Endothelial cell of umbilical vein (primary cell): ENCODE results near the gene GIT2. TPM values are rescaled to one million over a fixed set of nuclear protein-coding genes. Genes with fewer than 3 reads are reported as not detected.

Experiments
- BruUV-seq: library from RNA; stranded (reverse); fragments of 400-500 nt; replicated peaks from 2 replicates; lab custom pipeline; 2021; lab: Mats Ljungman, UMichigan
- CTCF ChIA-PET: fragments of 300-600, 350-600 bp; sonication (Branson Sonifier 250); formaldehyde crosslinking; loops from one replicate; lab custom pipeline; 2021; ENCODE audit warnings: antibody characterized with exemption, inconsistent platforms; lab: Charles Lee
- POLR2A ChIA-PET: fragments of 300-600, 350-600 bp; sonication (Branson Sonifier 250); formaldehyde crosslinking; loops from one replicate; lab custom pipeline; 2021; ENCODE audit warnings: antibody characterized with exemption, inconsistent platforms; lab: Charles Lee
- DNase-seq: peaks from one replicate; pipeline ENCODE4 v3.0.0-alpha.2; 2011; ENCODE audit warnings: low read depth, low spot score
- FAIRE-seq: peaks from 2 replicates; lab custom pipeline; 2011; peaks lifted over from hg19 to GRCh38; lab: Jason Lieb, UNC
- H2AFZ ChIP-seq: 2 replicates; pipeline ENCODE4 v1.6.0; 2012; ENCODE audit warnings: low read depth, low read length, control low read depth, inconsistent platforms
- H3K27ac ChIP-seq: 2 replicates; pipeline ENCODE4 v1.5.1; 2011; ENCODE audit warnings: low read depth, mild to moderate bottlenecking, control low read depth, low read length, moderate library complexity; ENCODE audit not compliant: insufficient read depth
- H3K27me3 ChIP-seq, 2 experiments: 2 replicates each; pipeline versions ENCODE4 v1.6.0 to v1.6.1; 2011; ENCODE audit warnings: low read length in 2 of 2, mixed read lengths in 1 of 2; ENCODE audit not compliant: control insufficient read depth in 2 of 2, insufficient read depth in 2 of 2
- H3K36me3 ChIP-seq, 2 experiments: 2 replicates in 1 of 2; 3 replicates in 1 of 2; pipeline ENCODE4 v1.5.1; 2011; ENCODE audit warnings: low read length in 2 of 2, mild to moderate bottlenecking in 1 of 2, moderate library complexity in 1 of 2; ENCODE audit not compliant: control insufficient read depth in 2 of 2, insufficient read depth in 2 of 2; ENCODE audit errors: extremely low read depth in 1 of 2
- H3K4me1 ChIP-seq: 3 replicates; pipeline ENCODE4 v1.5.1; 2011; ENCODE audit warnings: mild to moderate bottlenecking, low read length; ENCODE audit not compliant: control insufficient read depth, insufficient read depth; ENCODE audit errors: extremely low read depth
- H3K4me2 ChIP-seq: 2 replicates; pipeline ENCODE4 v1.6.1; 2011; ENCODE audit warnings: low read length, control low read depth, mixed read lengths; ENCODE audit not compliant: insufficient read depth
- H3K4me3 ChIP-seq, 3 experiments: fragments of 200-600 bp in 1 of 3; sonication (generic), shearing (Covaris generic) in 1 of 3; replicated peaks in 1 of 3; 2 replicates each; pipeline ENCODE4 v1.5.1; 2011 to 2016; ENCODE audit warnings: control low read depth in 3 of 3, low read length in 3 of 3, mild to moderate bottlenecking in 2 of 3, inconsistent platforms in 1 of 3, low read depth in 1 of 3, moderate library complexity in 1 of 3; ENCODE audit not compliant: insufficient read depth in 1 of 3
- H3K79me2 ChIP-seq: 2 replicates; pipeline ENCODE4 v1.6.0; 2012; ENCODE audit warnings: low read length, inconsistent platforms; ENCODE audit not compliant: control insufficient read depth, insufficient read depth
- H3K9ac ChIP-seq: replicated peaks from 2 replicates; pipeline ENCODE3; 2011; ENCODE audit warnings: low read length, control low read depth; ENCODE audit not compliant: insufficient read depth; ENCODE audit errors: extremely low read depth
- H3K9me1 ChIP-seq: replicated peaks from 3 replicates; pipeline ENCODE4 v1.6.0; 2011; ENCODE audit warnings: mild to moderate bottlenecking, low read length; ENCODE audit not compliant: control insufficient read depth, insufficient read depth; ENCODE audit errors: extremely low read depth
- H3K9me3 ChIP-seq: replicated peaks from 2 replicates; pipeline ENCODE4 v1.5.1; 2012; ENCODE audit warnings: low read length, inconsistent platforms; ENCODE audit not compliant: control insufficient read depth, insufficient read depth
- H4K20me1 ChIP-seq: replicated peaks from 2 replicates; pipeline ENCODE3; 2011; ENCODE audit warnings: mild to moderate bottlenecking, low read length; ENCODE audit not compliant: control insufficient read depth, insufficient read depth; ENCODE audit errors: extremely low read depth
- CTCF ChIP-seq, 2 donors: IDR thresholded peaks; 1 replicate in 1 of 2; 2 replicates in 1 of 2; pipeline ENCODE4 v1.5.1; 2011; ENCODE audit warnings: low read length in 2 of 2, mild to moderate bottlenecking in 2 of 2, moderate library complexity in 2 of 2, control low read depth in 1 of 2, inconsistent platforms in 1 of 2, low read depth in 1 of 2; ENCODE audit not compliant: insufficient read depth in 1 of 2; ENCODE audit errors: extremely low read depth in 1 of 2
- EZH2 ChIP-seq: IDR thresholded peaks from 2 replicates; pipeline ENCODE4 v1.6.1; 2012; ENCODE audit warnings: borderline replicate concordance, low read depth, mild to moderate bottlenecking, moderate library complexity, low read length, inconsistent platforms; ENCODE audit not compliant: severe bottlenecking
- FOS ChIP-seq: IDR thresholded peaks from 2 replicates; pipeline ENCODE4 v1.6.1; 2011; ENCODE audit warnings: mild to moderate bottlenecking, low read length, moderate library complexity, borderline replicate concordance; ENCODE audit not compliant: insufficient read depth
- GATA2 ChIP-seq: IDR thresholded peaks from 2 replicates; pipeline ENCODE4 v1.7.0; 2011; ENCODE audit warnings: low read depth, mild to moderate bottlenecking, moderate library complexity, mixed read lengths, low read length; ENCODE audit not compliant: insufficient read length, insufficient read depth
- JUN ChIP-seq: IDR thresholded peaks from 2 replicates; pipeline ENCODE4 v1.6.1; 2011; ENCODE audit warnings: borderline replicate concordance, low read depth; ENCODE audit not compliant: insufficient read length, insufficient read depth
- MAX ChIP-seq: IDR thresholded peaks from 2 replicates; pipeline ENCODE4 v1.6.1; 2011; ENCODE audit not compliant: insufficient read depth, insufficient read length
- MYC ChIP-seq: IDR thresholded peaks from one replicate; pipeline ENCODE4 v1.6.1; 2011; ENCODE audit warnings: mild to moderate bottlenecking, low read depth, low read length
- POLR2A ChIP-seq: IDR thresholded peaks from 2 replicates; pipeline ENCODE4 v1.6.1; 2012; ENCODE audit warnings: low read depth, mild to moderate bottlenecking, control low read depth, low read length
- POLR2AphosphoS5 ChIP-seq: IDR thresholded peaks from 2 replicates; pipeline ENCODE4 v1.6.1; 2012; ENCODE audit warnings: low read depth, mild to moderate bottlenecking, control low read depth, low read length, moderate library complexity; ENCODE audit not compliant: insufficient read depth
- dilution Hi-C: fragments of 300-500 bp; cut with MboI; formaldehyde crosslinking; loops from one replicate; pipeline ENCODE4 v1.15.0; 2019; ENCODE audit warnings: low sequenced_read_pairs; ENCODE audit not compliant: extremely low pct_ligation_motif_present
- intact Hi-C: fragments of 100-400 bp; cut with micrococcal nuclease; formaldehyde crosslinking; loops from one replicate; pipeline ENCODE4 v1.10.0; 2022
- polyA plus RNA-seq, 4 experiments: library from polyadenylated mRNA; depleted of rRNA in 3 of 4; stranded (reverse) in 3 of 4; unstranded in 1 of 4; fragments of >200 nt; gene quantifications; 2 replicates each; pipeline versions ENCODE4 v1.2.1 to v1.2.3, GENCODE V29; 2011 to 2012; ENCODE audit warnings: missing spikeins in 1 of 4
- total RNA-seq: library from RNA; stranded (reverse); gene quantifications from 2 replicates; pipeline ENCODE4 v1.2.3, GENCODE V29; 2021

Gene GIT2
- total and polyA plus RNA-seq, 2 donors (not counting 3 experiments of a cell fraction or from before 2014, with no cell fraction given): 37.3 to 77.2 TPM

GRCh38 chr12:109946913-109947312, 49.3 kb downstream of the GIT2 start:
- peak overlapping the region; percentile 5 for H3K9ac ChIP-seq
- H4K20me1 ChIP-seq: no peaks in the 10 kb centered on the region
- no peaks in the 10 kb centered on the region for H3K9me1 ChIP-seq
- H3K4me1 ChIP-seq: peaks cover 28% of the 10 kb centered on the region
- H3K79me2 ChIP-seq: no peaks in the 10 kb centered on the region
- no peaks in the 10 kb centered on the region for H3K9me3 ChIP-seq
- H3K4me3 ChIP-seq: no peak overlapping the region
- TF ChIP-seq GATA2: no peak
- no peak for TF ChIP-seq JUN
- TF ChIP-seq MYC: no peak
- TF ChIP-seq MAX: no peak
- no peak for TF ChIP-seq POLR2A
- TF ChIP-seq POLR2AphosphoS5: no peak
- TF ChIP-seq CTCF (IDR thresholded peaks at IDR 0.05; ENCODE audit: extremely low read depth in 1 of 2, insufficient read depth in 1 of 2, low read depth in 1 of 2, low read length in 2 of 2): no peak
- no peak for TF ChIP-seq FOS
- no peak for TF ChIP-seq EZH2
- POLR2A ChIA-PET: no interaction called here
- FAIRE-seq (peak; percentile 12), DNase-seq (no peak)
- H2AFZ ChIP-seq: no peak overlapping the region
- dilution Hi-C loops: no loop called here
- no peak overlapping the region for H3K4me2 ChIP-seq
- H3K36me3 ChIP-seq: peaks cover 18 to 22% of the 10 kb centered on the region in 2 experiments
- intact Hi-C loops: loop anchor here (5.0 kb wide), 1 partner anchor 50 kb away; the partner anchor contains the start of genes ANKRD13A and GIT2
- CTCF ChIA-PET: interaction anchor here (1.1 kb wide), 1 partner anchor 94 kb away, joined by 3 read pairs; no protein-coding TSS in a partner anchor
- no TSS peak for BruUV-seq
- peak overlapping the region; percentile 30 for H3K27ac ChIP-seq
- no peaks in the 10 kb centered on the region for H3K27me3 ChIP-seq
